Endothelial cell of umbilical vein (primary cell): ENCODE data around the gene ACSS1. TPM values are rescaled to one million over a fixed set of nuclear protein-coding genes. Genes with fewer than 3 reads are reported as not detected.

Experiments used
- BruUV-seq: library from RNA; stranded (reverse); fragments of 400-500 nt; replicated peaks from 2 replicates; lab custom pipeline; 2021; lab: Mats Ljungman, UMichigan
- CTCF ChIA-PET: fragments of 300-600, 350-600 bp; sonication (Branson Sonifier 250); formaldehyde crosslinking; loops from one replicate; lab custom pipeline; 2021; ENCODE audit warnings: antibody characterized with exemption, inconsistent platforms; lab: Charles Lee
- POLR2A ChIA-PET: fragments of 300-600, 350-600 bp; sonication (Branson Sonifier 250); formaldehyde crosslinking; loops from one replicate; lab custom pipeline; 2021; ENCODE audit warnings: antibody characterized with exemption, inconsistent platforms; lab: Charles Lee
- DNase-seq: peaks from one replicate; pipeline ENCODE4 v3.0.0-alpha.2; 2011; ENCODE audit warnings: low read depth, low spot score
- FAIRE-seq: peaks from 2 replicates; lab custom pipeline; 2011; peaks lifted over from hg19 to GRCh38; lab: Jason Lieb, UNC
- H2AFZ ChIP-seq: 2 replicates; pipeline ENCODE4 v1.6.0; 2012; ENCODE audit warnings: low read depth, low read length, control low read depth, inconsistent platforms
- H3K27ac ChIP-seq: 2 replicates; pipeline ENCODE4 v1.5.1; 2011; ENCODE audit warnings: low read depth, mild to moderate bottlenecking, control low read depth, low read length, moderate library complexity; ENCODE audit not compliant: insufficient read depth
- H3K27me3 ChIP-seq, 2 experiments: 2 replicates each; pipeline versions ENCODE4 v1.6.0 to v1.6.1; 2011; ENCODE audit warnings: low read length in 2 of 2, mixed read lengths in 1 of 2; ENCODE audit not compliant: control insufficient read depth in 2 of 2, insufficient read depth in 2 of 2
- H3K36me3 ChIP-seq, 2 experiments: 2 replicates in 1 of 2; 3 replicates in 1 of 2; pipeline ENCODE4 v1.5.1; 2011; ENCODE audit warnings: low read length in 2 of 2, mild to moderate bottlenecking in 1 of 2, moderate library complexity in 1 of 2; ENCODE audit not compliant: control insufficient read depth in 2 of 2, insufficient read depth in 2 of 2; ENCODE audit errors: extremely low read depth in 1 of 2
- H3K4me1 ChIP-seq: 3 replicates; pipeline ENCODE4 v1.5.1; 2011; ENCODE audit warnings: mild to moderate bottlenecking, low read length; ENCODE audit not compliant: control insufficient read depth, insufficient read depth; ENCODE audit errors: extremely low read depth
- H3K4me2 ChIP-seq: 2 replicates; pipeline ENCODE4 v1.6.1; 2011; ENCODE audit warnings: low read length, control low read depth, mixed read lengths; ENCODE audit not compliant: insufficient read depth
- H3K4me3 ChIP-seq, 3 experiments: fragments of 200-600 bp in 1 of 3; sonication (generic), shearing (Covaris generic) in 1 of 3; replicated peaks in 1 of 3; 2 replicates each; pipeline ENCODE4 v1.5.1; 2011 to 2016; ENCODE audit warnings: control low read depth in 3 of 3, low read length in 3 of 3, mild to moderate bottlenecking in 2 of 3, inconsistent platforms in 1 of 3, low read depth in 1 of 3, moderate library complexity in 1 of 3; ENCODE audit not compliant: insufficient read depth in 1 of 3
- H3K79me2 ChIP-seq: 2 replicates; pipeline ENCODE4 v1.6.0; 2012; ENCODE audit warnings: low read length, inconsistent platforms; ENCODE audit not compliant: control insufficient read depth, insufficient read depth
- H3K9ac ChIP-seq: replicated peaks from 2 replicates; pipeline ENCODE3; 2011; ENCODE audit warnings: low read length, control low read depth; ENCODE audit not compliant: insufficient read depth; ENCODE audit errors: extremely low read depth
- H3K9me1 ChIP-seq: replicated peaks from 3 replicates; pipeline ENCODE4 v1.6.0; 2011; ENCODE audit warnings: mild to moderate bottlenecking, low read length; ENCODE audit not compliant: control insufficient read depth, insufficient read depth; ENCODE audit errors: extremely low read depth
- H3K9me3 ChIP-seq: replicated peaks from 2 replicates; pipeline ENCODE4 v1.5.1; 2012; ENCODE audit warnings: low read length, inconsistent platforms; ENCODE audit not compliant: control insufficient read depth, insufficient read depth
- H4K20me1 ChIP-seq: replicated peaks from 2 replicates; pipeline ENCODE3; 2011; ENCODE audit warnings: mild to moderate bottlenecking, low read length; ENCODE audit not compliant: control insufficient read depth, insufficient read depth; ENCODE audit errors: extremely low read depth
- CTCF ChIP-seq, 2 donors: IDR thresholded peaks; 1 replicate in 1 of 2; 2 replicates in 1 of 2; pipeline ENCODE4 v1.5.1; 2011; ENCODE audit warnings: low read length in 2 of 2, mild to moderate bottlenecking in 2 of 2, moderate library complexity in 2 of 2, control low read depth in 1 of 2, inconsistent platforms in 1 of 2, low read depth in 1 of 2; ENCODE audit not compliant: insufficient read depth in 1 of 2; ENCODE audit errors: extremely low read depth in 1 of 2
- EZH2 ChIP-seq: IDR thresholded peaks from 2 replicates; pipeline ENCODE4 v1.6.1; 2012; ENCODE audit warnings: borderline replicate concordance, low read depth, mild to moderate bottlenecking, moderate library complexity, low read length, inconsistent platforms; ENCODE audit not compliant: severe bottlenecking
- FOS ChIP-seq: IDR thresholded peaks from 2 replicates; pipeline ENCODE4 v1.6.1; 2011; ENCODE audit warnings: mild to moderate bottlenecking, low read length, moderate library complexity, borderline replicate concordance; ENCODE audit not compliant: insufficient read depth
- GATA2 ChIP-seq: IDR thresholded peaks from 2 replicates; pipeline ENCODE4 v1.7.0; 2011; ENCODE audit warnings: low read depth, mild to moderate bottlenecking, moderate library complexity, mixed read lengths, low read length; ENCODE audit not compliant: insufficient read length, insufficient read depth
- JUN ChIP-seq: IDR thresholded peaks from 2 replicates; pipeline ENCODE4 v1.6.1; 2011; ENCODE audit warnings: borderline replicate concordance, low read depth; ENCODE audit not compliant: insufficient read length, insufficient read depth
- MYC ChIP-seq: IDR thresholded peaks from one replicate; pipeline ENCODE4 v1.6.1; 2011; ENCODE audit warnings: mild to moderate bottlenecking, low read depth, low read length
- POLR2A ChIP-seq: IDR thresholded peaks from 2 replicates; pipeline ENCODE4 v1.6.1; 2012; ENCODE audit warnings: low read depth, mild to moderate bottlenecking, control low read depth, low read length
- POLR2AphosphoS5 ChIP-seq: IDR thresholded peaks from 2 replicates; pipeline ENCODE4 v1.6.1; 2012; ENCODE audit warnings: low read depth, mild to moderate bottlenecking, control low read depth, low read length, moderate library complexity; ENCODE audit not compliant: insufficient read depth
- dilution Hi-C: fragments of 300-500 bp; cut with MboI; formaldehyde crosslinking; loops from one replicate; pipeline ENCODE4 v1.15.0; 2019; ENCODE audit warnings: low sequenced_read_pairs; ENCODE audit not compliant: extremely low pct_ligation_motif_present
- intact Hi-C: fragments of 100-400 bp; cut with micrococcal nuclease; formaldehyde crosslinking; loops from one replicate; pipeline ENCODE4 v1.10.0; 2022
- polyA plus RNA-seq, 4 experiments: library from polyadenylated mRNA; depleted of rRNA in 3 of 4; stranded (reverse) in 3 of 4; unstranded in 1 of 4; fragments of >200 nt; gene quantifications; 2 replicates each; pipeline versions ENCODE4 v1.2.1 to v1.2.3, GENCODE V29; 2011 to 2012; ENCODE audit warnings: missing spikeins in 1 of 4
- total RNA-seq: library from RNA; stranded (reverse); gene quantifications from 2 replicates; pipeline ENCODE4 v1.2.3, GENCODE V29; 2021
- TF ChIP-seq, protein P1 (sequence below): IDR thresholded peaks from 2 replicates; pipeline ENCODE4 v1.6.1; 2011; ENCODE audit not compliant: insufficient read depth, insufficient read length

Gene ACSS1
- total and polyA plus RNA-seq, 2 donors (not counting 3 experiments of a cell fraction or from before 2014, with no cell fraction given): 6.2 to 17.9 TPM

GRCh38 chr20:24966317-24967012, 91.5 kb downstream of the ACSS1 start:
- no peak overlapping the region for H3K9ac ChIP-seq
- TF ChIP-seq POLR2A (no peak), CTCF (IDR thresholded peaks at IDR 0.05; ENCODE audit: extremely low read depth in 1 of 2, insufficient read depth in 1 of 2, low read depth in 1 of 2, low read length in 2 of 2) (no peak), FOS (no peak), JUN (no peak), GATA2 (no peak), POLR2AphosphoS5 (no peak), EZH2 (no peak), MYC (no peak)
- TF ChIP-seq, protein P1, sequence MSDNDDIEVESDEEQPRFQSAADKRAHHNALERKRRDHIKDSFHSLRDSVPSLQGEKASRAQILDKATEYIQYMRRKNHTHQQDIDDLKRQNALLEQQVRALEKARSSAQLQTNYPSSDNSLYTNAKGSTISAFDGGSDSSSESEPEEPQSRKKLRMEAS: no peak
- FAIRE-seq: no peak
- intact Hi-C loops (no loop called here), dilution Hi-C loops (no loop called here)
- no peak overlapping the region for H3K4me3 ChIP-seq
- no peak overlapping the region for H3K4me2 ChIP-seq
- ChIA-PET CTCF (no interaction called here), POLR2A (no interaction called here)
- no peaks in the 10 kb centered on the region for H4K20me1 ChIP-seq
- H3K27me3 ChIP-seq: no peaks in the 10 kb centered on the region
- H3K9me3 ChIP-seq: no peaks in the 10 kb centered on the region
- no peak overlapping the region for H2AFZ ChIP-seq
- H3K79me2 ChIP-seq: no peaks in the 10 kb centered on the region
- BruUV-seq: no TSS peak
- no peaks in the 10 kb centered on the region for H3K4me1 ChIP-seq
- no peak overlapping the region for H3K27ac ChIP-seq
- peaks cover 10 to 20% of the 10 kb centered on the region in 2 experiments for H3K36me3 ChIP-seq
- no peak for DNase-seq
- no peaks in the 10 kb centered on the region for H3K9me1 ChIP-seq
